ENCODE measurements around the gene PLEKHG7.
"Not testable (repeated sequence)": the region's sequence is repeated elsewhere in the genome, so short reads cannot be mapped to it uniquely, and the experiment has no call there.

The PLEKHG7 gene

GRCh38 chr12:92702754-92703679, at the start of gene PLEKHG7:
Gene PLEKHG7, plus strand, starts transcription at chr12:92702989. Its CDS starts 3,643 bp downstream, at chr12:92706632.
- no peak for TF ChIP-seq CTCF (conservative IDR thresholded peaks at IDR 0.05; ENCODE audit: low read length)
- H3K4me3 ChIP-seq (ENCODE audit: low read length) = no peak within 1 kb of the TSS
- no peak for DNase-seq (ENCODE audit: low read depth)

- DNase-seq (ENCODE audit: low read depth); H3K4me3 ChIP-seq (ENCODE audit: low read length): not testable (repeated sequence)
Measured at GRCh38 chr12:92654256-92654655, 48.5 kb upstream of the PLEKHG7 start.

GRCh38 chr12:92654929-92655328, 47.9 kb upstream of the PLEKHG7 start:
- no peak overlapping the region for H3K4me3 ChIP-seq (ENCODE audit: low read length)
- peak; percentile 93 for DNase-seq (ENCODE audit: low read depth)
- TF ChIP-seq CTCF (conservative IDR thresholded peaks at IDR 0.05; ENCODE audit: low read length) = no peak

- H3K4me3 ChIP-seq (ENCODE audit: low read length) = no peak overlapping the region
- no peak for TF ChIP-seq CTCF (conservative IDR thresholded peaks at IDR 0.05; ENCODE audit: low read length)
- DNase-seq (ENCODE audit: low read depth) = peak; percentile 10
Measured at GRCh38 chr12:92656911-92657310, 45.9 kb upstream of the PLEKHG7 start.

GRCh38 chr12:92657770-92658169, 45.0 kb upstream of the PLEKHG7 start:
- no peak for DNase-seq (ENCODE audit: low read depth)
- no peak overlapping the region for H3K4me3 ChIP-seq (ENCODE audit: low read length)
- no peak for TF ChIP-seq CTCF (conservative IDR thresholded peaks at IDR 0.05; ENCODE audit: low read length)

GRCh38 chr12:92658611-92659010, 44.2 kb upstream of the PLEKHG7 start:
- TF ChIP-seq CTCF (conservative IDR thresholded peaks at IDR 0.05; ENCODE audit: low read length) = no peak
- no peak overlapping the region for H3K4me3 ChIP-seq (ENCODE audit: low read length)
- DNase-seq (ENCODE audit: low read depth) = no peak

- no peak for TF ChIP-seq CTCF (conservative IDR thresholded peaks at IDR 0.05; ENCODE audit: low read length)
Measured at GRCh38 chr12:92661269-92661668, 41.5 kb upstream of the PLEKHG7 start.

More at GRCh38 chr12:92661269-92661668, 41.5 kb upstream of the PLEKHG7 start:
- H3K4me3 ChIP-seq (ENCODE audit: low read length) = no peak overlapping the region
- no peak for DNase-seq (ENCODE audit: low read depth)

Measured in AG10803 (cell line).